MV-4-11 (cell line): ENCODE results near the gene ANAPC10.
"Not testable (repeated sequence)": the region's sequence is repeated elsewhere in the genome, so short reads cannot be mapped to it uniquely, and the experiment has no call there.

Source experiments
- DNase-seq: peaks from one replicate; lab custom pipeline; 2025; lab: John Stamatoyannopoulos, UW

The ANAPC10 gene

DNA sequence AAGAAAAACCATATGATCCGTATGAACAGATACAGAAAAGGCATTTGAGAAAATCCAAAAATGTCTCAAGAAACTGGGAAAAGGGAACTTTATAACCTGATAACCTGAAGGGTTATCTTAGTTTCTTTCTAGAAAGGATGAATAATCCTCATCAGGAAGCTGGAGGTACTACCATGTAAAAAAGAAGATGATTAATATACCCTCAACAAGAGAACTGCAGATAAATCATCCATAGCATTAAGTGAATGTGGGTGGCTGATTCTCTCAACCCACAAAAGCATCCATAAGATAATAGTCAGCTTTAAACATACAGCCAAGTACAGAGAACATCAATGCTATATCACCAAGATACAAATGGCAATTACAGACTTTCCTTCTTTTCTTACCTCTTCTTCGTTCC, 26.4 kb downstream of the ANAPC10 start:
- no peak for DNase-seq

- DNase-seq = no peak
These were observed 28.6 kb downstream of the ANAPC10 start for GRCh38 chr4:145069361-145069760.

GRCh38 chr4:145066063-145066501, 31.9 kb downstream of the ANAPC10 start:
- no peak for DNase-seq

- DNase-seq = peak; percentile 42
These were observed 36.6 kb downstream of the ANAPC10 start for GRCh38 chr4:145061318-145061920.

GRCh38 chr4:145058256-145058655, 39.7 kb downstream of the ANAPC10 start:
- no peak for DNase-seq

- no peak for DNase-seq
These were observed 41.5 kb downstream of the ANAPC10 start for GRCh38 chr4:145056325-145057130.

DNA sequence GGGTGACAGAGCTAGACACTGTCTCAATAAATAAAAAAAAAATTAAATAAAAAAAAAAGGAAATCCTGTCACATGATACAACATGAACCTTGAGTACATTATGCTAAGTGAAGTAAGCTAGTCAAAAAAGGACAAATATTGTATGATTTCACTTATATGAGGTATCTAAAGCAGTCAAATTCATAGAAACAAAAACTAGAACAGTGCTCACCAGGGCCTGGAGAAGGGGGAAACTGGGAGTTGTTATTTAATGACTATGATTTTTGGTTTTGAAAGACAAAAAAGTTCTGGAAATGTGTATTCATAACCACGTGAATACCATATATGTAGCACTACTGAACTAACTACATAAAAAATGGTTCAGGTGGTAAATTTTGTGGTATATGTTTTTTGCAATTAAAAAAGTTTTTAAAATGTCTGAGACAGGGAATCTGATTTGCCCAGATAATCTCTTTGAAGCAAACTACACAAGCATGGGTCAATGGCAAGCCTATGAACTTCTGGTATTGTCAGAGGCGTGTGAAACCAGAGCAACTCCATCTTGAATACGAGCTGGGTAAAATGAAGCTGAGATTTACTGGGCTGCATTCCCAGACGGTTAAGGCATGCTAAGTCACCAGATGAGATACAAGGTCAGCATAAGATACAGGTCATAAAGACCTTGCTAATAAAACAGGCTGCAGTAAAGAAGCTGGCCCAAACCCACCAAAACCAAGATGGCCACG, 42.3 kb downstream of the ANAPC10 start:
- DNase-seq = no peak

GRCh38 chr4:145049241-145049640, 48.8 kb downstream of the ANAPC10 start:
- no peak for DNase-seq

DNA sequence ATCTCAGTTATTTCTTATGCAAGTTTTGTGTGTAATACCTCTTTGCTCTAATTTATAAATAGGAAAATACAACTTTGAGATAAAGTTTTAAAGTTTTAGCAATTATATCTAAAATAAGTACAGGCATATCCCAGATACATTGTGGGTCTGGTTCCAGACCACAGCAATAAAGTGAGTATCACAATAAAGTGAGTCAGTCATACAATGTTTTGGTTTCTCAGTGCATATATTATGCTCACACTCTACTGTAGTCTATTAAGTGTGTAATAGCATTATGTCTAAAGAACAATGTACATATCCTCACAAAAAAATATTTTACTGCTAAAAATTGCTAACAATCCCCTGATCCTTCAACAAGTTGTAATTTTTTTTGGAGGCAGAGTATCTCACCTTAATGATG, 49.2 kb downstream of the ANAPC10 start:
- no peak for DNase-seq

DNA sequence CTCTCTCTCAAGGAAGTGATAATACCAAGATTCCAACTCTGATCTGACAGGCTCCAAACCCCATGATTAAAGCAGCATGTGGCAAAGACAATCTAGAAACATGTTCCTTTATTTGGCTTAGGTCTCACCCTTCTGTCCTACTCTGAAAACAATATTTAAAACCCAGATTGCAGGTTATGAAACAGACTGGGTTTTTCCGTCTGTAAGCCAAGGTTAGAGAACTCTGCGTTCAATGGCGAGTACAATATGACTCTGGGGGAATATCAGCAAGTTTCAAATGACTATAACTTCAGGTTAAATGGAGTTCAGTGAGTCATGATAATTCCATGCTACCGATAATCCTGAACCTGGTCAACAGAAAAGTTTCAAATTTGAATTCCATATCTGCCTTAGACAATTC, 50.8 kb downstream of the ANAPC10 start:
- DNase-seq = no peak

DNA sequence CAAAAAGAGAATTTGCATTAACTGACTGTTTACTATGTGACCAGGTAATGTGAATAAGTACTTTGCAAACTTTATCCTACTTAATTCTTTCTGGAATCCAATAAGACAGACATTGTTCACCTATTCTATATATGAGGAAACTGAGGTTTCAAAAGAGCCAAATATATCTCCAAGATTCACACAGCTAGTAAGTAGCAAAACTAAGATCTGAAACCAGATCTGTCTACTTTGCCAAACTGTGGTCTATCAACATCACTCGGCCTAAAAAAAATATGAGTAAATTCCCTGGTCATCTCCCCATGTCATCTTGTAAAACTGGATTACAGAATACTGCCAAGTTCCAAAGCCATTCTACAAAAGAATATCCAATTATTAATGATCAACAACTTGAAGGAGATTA, 52.8 kb downstream of the ANAPC10 start:
- no peak for DNase-seq

GRCh38 chr4:145044341-145044740, 53.7 kb downstream of the ANAPC10 start:
- DNase-seq = no peak

DNA sequence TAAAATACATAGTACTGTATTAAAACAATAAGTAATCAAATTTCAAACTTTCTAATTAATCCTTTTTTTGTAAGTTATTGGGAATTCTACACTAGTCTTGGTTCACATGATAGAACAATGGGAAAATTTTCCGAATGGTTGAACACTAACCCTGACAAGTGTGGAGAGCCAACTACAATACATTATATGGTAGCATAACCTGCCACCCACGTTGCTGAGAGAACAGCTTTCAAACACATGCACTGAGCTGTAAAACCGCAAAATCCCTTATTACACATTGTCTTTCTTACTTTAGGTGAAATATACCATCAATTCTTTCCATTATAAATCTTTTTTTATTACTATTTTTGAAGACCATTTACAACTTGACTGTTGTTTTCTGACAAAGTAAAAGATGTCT, 54.7 kb downstream of the ANAPC10 start:
- no peak for DNase-seq

DNA sequence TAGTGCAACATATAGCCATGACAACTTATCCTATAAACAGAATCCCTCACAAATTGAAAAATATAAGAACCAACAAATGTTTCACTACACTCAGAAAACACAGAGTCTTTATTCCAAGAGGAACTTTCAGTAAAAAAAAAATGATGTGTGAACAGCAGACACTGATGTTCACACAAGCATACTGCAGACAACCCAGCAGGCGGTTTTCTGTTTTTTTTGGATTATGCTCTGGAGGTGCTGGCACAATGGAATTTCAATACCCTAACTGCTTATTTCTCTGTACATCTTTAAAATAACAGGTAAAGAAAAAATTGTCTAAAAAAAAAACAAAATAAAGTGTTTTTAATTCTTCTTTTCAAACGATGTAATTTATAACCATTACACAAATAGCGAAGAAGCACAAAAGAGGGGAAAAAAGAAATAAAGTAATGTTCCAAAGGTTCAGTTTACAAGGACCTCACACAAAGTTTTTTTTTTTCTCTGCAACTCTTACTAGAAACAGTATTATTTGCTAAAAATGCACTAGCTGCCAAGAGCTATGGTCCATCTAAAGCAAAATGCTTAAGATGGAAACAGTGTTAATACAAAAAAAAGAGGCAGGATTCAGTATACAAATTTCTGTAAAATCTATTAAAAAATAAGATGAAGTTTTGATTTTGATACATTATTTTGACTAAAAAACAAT, 55.3 kb downstream of the ANAPC10 start:
- DNase-seq = no peak

GRCh38 chr4:145041378-145041777, 56.6 kb downstream of the ANAPC10 start:
- peak; percentile 92 for DNase-seq

DNA sequence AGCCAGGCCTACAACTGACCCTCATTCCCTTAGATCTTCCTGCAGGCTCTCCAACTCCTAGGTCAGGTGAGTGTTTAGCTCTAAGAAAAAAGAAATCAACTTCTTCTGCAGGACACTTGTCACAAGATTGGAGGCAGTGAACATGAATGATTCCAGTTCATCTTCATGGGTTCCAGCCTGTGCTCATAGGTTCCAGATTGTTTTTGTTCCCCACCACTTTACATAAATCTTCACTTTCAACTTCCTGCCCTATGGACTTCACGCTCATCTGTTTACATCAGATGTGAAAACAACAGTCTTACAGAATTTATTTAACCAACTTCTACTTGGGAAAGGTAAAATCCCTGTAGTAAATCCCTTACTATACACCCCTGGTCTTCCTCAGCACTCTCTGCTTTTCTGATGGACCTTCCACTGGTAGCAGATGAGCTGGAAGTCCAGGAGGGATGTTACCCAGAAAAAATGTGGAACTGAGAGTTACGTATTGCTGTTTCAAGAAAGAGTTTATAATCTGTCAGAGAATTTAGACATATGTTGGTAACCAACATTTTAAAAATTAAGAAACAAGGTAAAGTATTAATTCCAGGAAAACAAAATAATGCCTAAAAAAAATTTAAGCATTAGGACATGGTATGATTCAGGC, 62.4 kb downstream of the ANAPC10 start:
- peak; percentile 46 for DNase-seq

GRCh38 chr4:145034727-145035211, 63.2 kb downstream of the ANAPC10 start:
- DNase-seq = peak; percentile 5

- no peak for DNase-seq
These were observed 78.7 kb downstream of the ANAPC10 start for GRCh38 chr4:145019346-145019745.

DNA sequence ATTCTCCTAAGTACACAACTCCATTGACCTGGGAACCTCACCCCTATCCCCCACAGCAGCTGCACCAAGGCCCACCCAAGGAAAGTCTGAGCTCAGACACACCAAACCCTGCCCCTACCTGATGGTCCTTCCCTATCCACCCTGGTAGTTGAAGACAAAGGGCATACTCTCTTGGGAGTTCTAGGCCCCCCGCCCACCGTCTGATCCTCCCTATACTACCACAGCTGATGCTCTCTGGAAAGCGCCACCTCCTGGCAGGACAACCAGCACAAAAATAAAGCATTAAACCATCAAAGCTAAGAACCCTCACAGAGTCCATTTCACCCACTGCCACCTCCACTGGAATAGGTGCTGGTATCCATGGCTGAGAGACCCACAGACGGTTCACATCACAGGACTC, 83.6 kb downstream of the ANAPC10 start:
- no peak for DNase-seq

DNA sequence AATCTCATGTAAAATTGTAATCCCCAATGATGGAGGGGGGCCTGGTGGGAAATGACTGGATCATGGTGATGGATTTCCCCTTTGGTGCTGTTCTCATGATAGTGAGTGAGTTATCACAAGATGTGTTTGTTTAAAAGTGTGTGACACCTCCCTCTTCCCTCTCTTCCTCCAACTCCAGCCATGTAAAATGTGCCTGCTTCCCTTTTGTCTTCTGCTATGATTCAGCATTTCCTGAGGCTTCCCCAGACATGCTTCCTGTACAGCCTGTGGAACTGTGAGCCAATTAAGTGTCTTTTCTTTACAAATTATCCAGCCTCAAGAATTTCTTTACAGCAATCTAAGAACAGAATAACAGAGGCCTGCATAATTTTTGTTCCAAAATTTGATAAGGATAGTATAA, 85.2 kb downstream of the ANAPC10 start:
- peak; percentile 67 for DNase-seq

DNA sequence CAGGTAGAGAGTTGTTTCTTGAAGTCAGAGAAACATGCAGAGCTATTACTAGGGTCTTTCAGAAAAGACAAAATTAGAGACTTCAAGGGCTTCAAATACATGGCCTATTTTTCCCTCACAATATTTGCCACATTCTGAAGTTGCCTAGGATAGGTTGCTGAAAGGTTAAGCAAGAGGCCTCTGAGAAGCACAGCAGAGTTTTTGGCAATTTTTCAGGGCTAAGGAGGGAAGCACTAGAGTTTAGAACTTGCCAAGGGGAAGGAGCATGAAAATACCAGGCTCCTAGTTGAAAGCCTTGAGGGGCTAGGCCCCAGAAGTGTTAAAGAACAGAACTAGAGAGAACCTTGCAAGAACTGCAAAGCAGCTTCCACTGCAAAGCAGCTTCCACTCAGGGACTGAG, 86.4 kb downstream of the ANAPC10 start:
- DNase-seq = no peak

- not testable (repeated sequence) for DNase-seq
These were observed 87.7 kb downstream of the ANAPC10 start for GRCh38 chr4:145010315-145010714.
